Kidney tubule cell (primary cell): ENCODE measurements around the gene DNPH1.

Source experiments
- DNase-seq: peaks from one replicate; pipeline ENCODE4 v3.0.0-alpha.2; 2018; ENCODE audit warnings: low spot score

Gene DNPH1

GRCh38 chr6:43243664-43244321 is 14.5 kb upstream of the DNPH1 start:
- no peak for DNase-seq

GRCh38 chr6:43242908-43243663 is 13.8 kb upstream of the DNPH1 start, which contains the start of gene TTBK1:
Gene TTBK1 (plus strand): TSS chr6:43243481. CDS start chr6:43246661, 3,180 bp downstream.
- no peak for DNase-seq

DNA sequence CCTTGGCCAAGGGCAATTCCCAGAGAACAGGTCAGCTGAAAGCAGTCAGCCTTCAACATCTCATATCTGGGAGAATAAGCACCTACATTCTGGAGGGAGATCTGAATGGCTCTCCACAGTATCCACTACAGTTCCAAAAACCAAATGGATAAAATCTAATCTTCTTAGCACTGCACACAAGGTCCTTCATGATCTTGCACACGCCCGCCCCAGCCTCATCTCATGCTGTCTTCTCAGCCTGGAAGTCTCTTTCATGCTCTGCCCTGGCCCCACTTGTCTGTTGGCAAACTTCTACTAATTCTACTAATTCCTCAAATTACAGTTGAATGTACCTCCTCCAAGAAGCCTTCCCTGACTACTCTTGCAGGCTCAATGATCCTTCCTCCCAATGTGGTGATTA is 12.2 kb upstream of the DNPH1 start:
- DNase-seq: no peak

GRCh38 chr6:43240950-43241349 is 11.7 kb upstream of the DNPH1 start:
- DNase-seq: no peak

DNA sequence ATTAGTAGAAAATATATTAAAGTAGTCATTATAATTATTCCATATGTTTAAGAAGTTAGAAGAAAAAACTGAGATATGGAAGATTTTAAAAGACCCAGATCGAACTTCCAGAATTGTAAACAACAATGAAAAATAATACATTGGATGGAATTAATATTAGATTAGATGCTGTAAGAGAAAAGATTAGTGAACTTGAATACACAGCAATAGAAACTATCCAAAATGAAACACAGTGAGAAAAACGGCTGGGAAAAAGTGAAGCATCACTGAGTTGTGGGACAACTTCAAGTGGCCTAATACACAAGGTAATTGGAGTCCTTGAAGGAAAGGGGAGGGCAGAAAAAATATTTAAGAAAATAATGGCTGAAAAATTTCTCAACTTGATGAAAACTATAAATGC is 9.8 kb upstream of the DNPH1 start:
- no peak for DNase-seq

DNA sequence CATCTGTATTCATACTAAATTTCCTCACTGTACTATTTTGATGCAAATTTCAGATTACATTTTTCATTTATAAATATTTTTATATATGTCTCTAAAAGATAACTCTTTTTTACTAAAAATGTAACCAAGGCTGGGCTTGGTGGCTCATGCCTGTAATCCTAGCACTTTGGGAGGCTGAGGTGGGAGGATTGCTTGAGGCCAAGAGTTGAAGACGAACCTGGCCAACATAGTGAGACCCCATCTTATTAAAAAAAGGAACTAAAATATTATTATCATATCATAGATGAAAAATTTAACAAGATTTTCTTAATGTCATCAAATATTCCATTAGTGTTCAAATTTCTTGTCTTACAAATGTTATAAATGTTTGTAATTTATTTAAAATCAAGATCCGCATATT is 6.6 kb upstream of the DNPH1 start:
- DNase-seq: no peak

DNA sequence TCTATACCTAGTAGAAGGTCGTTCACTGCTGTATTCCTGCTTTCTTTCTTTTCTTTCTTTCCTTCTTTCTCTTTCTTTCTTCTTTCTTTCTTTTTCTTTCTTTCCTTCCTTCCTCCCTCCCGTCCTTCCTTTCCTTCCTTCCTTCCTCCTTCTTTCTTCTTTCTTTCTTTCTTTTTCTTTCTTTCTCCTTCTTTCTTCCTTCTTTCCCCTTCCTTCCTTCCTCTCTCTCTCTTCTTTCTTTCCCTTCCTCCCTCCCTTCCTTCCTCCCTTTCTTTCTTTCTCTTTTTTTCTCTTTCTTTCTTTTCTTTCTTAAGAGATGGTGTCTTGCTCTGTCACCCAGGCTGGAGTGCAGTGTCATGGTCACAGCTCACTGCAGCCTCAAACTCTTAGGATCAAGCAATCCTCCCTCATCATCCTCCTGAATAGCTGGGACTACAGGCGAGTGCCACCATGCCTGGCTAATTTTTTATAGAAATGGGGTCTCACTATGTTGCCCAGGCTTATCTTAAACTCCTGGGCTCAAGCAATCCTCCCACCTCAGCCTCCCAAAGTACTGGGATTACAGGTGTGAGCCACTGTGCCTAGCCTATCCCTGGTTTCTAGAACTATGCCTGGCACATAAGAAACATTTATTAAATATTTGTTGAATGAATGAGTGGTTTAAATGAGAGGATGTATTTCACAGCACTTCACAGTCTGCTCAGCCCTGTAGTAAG is 2.6 kb upstream of the DNPH1 start:
- DNase-seq: no peak

DNA sequence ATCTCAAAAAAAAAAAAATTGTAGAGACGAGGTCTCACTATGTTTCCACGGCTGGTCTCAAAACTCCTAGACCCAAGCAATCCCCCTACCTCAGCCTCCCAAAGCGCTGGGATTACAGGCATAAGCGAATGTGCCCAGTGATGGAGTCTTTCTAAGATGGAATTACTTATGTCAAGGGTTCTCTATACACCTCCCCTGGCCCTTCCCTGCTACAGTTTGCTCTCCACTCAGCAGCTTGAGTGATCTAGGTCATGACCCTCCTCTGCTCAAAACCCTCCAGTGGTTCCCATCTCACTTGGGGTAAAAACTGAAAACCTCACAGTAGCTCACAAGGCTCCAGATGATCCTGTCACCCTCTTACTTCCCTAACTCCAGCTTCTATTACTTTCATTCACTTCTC is 1.8 kb upstream of the DNPH1 start:
- no peak for DNase-seq

GRCh38 chr6:43229803-43230620 is 731 bp upstream of the DNPH1 start:
- no peak for DNase-seq

GRCh38 chr6:43226192-43226851 is 3.0 kb downstream of the DNPH1 start:
- no peak for DNase-seq

GRCh38 chr6:43223175-43223574 is 6.1 kb downstream of the DNPH1 start:
- DNase-seq: no peak

DNA sequence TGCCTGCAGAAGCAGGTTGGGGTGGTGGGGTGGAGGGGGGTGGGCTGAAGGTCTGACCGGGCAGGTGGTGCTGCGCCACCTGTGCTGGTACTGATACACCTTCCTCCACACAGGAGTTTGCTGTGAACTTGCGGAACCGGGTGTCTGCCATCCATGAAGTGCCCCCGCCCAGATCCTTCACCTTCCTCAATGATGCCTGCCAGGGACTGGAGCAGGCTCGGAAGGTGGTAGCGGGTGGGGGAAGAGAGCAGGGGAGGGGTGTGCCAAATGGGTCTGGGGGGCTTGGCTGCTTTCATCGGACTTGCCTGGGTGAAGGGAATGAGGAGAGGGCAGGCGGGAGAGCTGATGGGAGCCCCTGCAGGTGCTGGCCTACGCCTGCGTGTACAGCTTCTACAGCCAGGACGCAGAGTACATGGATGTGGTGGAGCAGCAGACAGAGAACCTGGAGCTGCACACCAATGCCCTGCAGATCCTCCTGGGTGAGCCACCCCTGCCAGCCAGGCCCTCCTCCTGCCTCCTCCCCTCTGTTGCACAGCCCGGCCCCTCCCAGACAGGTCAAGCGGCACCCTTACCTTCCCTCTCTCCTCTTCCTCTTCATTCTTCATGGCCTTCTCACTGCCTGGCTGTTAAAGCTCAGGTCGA is 6.7 kb downstream of the DNPH1 start:
- no peak for DNase-seq

DNA sequence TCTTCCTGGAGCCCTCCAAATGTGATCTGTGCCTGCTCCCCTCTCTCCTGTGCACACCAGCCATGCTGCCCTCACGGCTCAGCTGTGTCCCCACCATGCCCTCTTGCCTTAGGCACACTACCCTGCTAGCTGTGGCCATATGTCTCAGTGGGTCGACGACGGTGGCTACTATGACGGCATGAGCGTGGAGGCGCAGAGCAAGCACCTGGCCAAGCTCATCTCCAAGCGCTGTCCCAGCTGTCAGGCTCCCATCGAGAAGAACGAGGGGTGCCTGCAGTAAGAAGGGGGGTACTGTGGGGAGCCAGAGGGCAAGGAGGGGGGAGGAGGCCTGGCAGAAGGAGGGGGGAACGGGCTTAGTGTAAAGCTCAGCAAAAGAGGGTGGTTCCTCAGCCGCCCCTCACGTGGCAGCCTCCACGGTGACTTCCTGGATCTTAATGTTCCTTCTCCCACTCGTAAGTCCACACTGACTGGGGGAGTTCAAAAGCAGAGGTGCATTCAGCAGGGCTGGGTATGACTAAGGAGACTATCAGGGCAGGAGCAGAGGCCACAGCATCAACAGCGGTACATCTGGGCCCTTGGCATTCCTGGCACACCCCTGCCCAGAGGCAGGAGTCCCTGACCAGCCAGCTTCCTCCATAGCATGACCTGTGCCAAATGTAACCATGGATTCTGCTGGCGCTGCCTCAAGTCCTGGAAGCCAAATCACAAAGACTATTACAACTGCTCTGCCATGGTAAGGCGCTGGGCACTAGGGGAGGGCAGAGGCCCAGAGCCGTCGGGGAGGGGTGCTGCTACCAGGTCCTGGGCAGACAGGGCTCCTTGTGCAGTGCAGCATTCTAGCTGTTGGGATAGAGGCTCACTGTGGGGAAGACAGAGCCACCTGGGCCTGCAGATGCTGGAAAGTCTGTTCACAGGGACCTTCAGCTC is 8.0 kb downstream of the DNPH1 start:
- peak; percentile 31 for DNase-seq

DNA sequence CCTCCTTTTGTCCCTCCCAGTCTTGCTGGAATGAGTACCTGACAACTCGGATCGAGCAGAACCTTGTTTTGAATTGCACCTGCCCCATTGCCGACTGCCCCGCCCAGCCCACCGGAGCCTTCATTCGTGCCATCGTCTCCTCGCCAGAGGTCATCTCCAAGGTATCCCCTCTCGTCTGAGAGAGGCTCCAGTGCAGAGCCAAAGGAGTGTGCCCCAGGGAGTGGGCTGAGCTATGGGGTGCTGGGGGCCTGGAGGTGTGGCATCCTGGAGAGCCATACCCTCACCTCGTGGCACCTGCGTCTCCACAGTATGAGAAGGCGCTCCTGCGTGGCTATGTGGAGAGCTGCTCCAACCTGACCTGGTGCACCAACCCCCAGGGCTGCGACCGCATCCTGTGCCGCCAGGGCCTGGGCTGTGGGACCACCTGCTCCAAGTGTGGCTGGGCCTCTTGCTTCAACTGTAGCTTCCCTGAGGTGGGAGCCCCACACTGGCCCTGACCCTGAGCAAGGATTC is 8.8 kb downstream of the DNPH1 start:
- no peak for DNase-seq

- DNase-seq: no peak
Measured at GRCh38 chr6:43219814-43220213, 9.5 kb downstream of the DNPH1 start.

DNA sequence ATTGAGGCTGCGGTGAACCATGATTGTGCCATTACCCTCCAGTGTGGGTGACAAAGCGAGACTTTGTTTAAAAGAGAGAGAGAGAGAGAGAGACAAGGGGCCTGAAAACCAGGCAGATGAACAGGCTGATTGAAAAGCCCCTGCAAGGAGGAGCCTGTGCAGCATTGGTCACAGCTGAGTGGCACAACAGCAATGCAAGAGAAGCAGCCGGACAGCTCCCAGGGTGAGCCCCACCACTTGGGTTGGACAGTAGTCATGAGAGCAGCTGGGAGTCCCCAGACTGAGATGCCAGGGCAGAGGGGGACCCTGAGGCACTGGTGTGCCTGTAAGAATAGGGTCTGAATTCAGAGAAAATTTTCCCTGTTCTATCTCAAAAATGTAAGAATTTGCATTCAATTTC is 10.2 kb downstream of the DNPH1 start:
- DNase-seq: no peak

GRCh38 chr6:43217351-43217750 is 11.9 kb downstream of the DNPH1 start:
- no peak for DNase-seq

DNA sequence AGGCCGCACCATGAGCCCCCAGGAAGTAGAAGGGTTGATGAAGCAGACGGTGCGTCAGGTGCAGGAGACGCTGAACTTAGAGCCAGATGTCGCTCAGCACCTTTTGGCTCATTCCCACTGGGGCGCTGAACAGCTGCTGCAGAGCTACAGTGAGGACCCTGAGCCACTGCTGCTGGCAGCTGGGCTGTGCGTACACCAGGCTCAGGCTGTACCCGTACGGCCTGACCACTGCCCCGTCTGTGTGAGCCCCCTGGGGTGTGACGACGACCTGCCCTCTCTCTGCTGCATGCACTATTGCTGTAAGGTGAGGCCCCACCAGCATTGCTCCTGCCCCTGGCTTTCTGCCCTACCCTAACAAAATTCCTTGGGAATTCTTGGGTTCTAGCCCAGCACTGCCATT is 13.1 kb downstream of the DNPH1 start:
- no peak for DNase-seq

DNA sequence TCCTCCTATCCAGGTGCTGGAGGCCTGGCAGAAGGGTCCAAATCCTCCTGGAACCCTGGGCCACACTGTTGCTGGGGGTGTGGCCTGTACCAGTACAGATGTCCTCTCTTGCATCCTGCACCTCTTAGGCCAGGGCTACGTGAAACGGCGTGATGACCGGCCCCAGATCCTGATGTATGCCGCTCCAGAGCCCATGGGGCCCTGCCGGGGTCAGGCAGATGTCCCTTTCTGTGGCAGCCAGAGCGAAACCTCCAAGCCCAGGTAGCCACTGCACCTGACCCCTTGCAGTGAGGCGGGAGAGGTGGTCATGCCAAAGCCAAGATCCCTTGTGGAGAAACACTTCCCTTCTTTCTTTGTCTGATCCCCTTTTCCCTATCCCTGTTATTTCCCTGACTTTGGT is 14.2 kb downstream of the DNPH1 start:
- no peak for DNase-seq

- DNase-seq: no peak
Measured at GRCh38 chr6:43213431-43213830, 15.8 kb downstream of the DNPH1 start.
